WERI-Rb-1 (cell line): ENCODE results near the gene SIGLEC1.

Experiments
- DNase-seq: peaks from one replicate; pipeline ENCODE4 v3.0.0-alpha.2; 2020
- H3K27ac ChIP-seq: fragments of 250-450 bp; sonication (Bioruptor Pico); 2 replicates; pipeline ENCODE4 v1.5.1; 2020; ENCODE audit warnings: mild to moderate bottlenecking, moderate library complexity
- H3K27me3 ChIP-seq: fragments of 250-450 bp; sonication (Bioruptor Pico); 2 replicates; pipeline ENCODE4 v1.5.1; 2021; ENCODE audit warnings: mild to moderate bottlenecking, low read depth, moderate library complexity; ENCODE audit not compliant: insufficient read depth, severe bottlenecking
- H3K36me3 ChIP-seq: fragments of 250-450 bp; sonication (Bioruptor Pico); 2 replicates; pipeline ENCODE4 v1.5.1; 2020; ENCODE audit warnings: mild to moderate bottlenecking, moderate library complexity
- H3K4me3 ChIP-seq: 2 replicates; pipeline ENCODE4 v1.5.1; 2011; ENCODE audit warnings: low read depth, mild to moderate bottlenecking, control low read depth, low read length
- H3K9me3 ChIP-seq: fragments of 250-450 bp; sonication (Bioruptor Pico); 2 replicates; pipeline ENCODE4 v1.5.1; 2021; ENCODE audit warnings: mild to moderate bottlenecking, moderate library complexity; ENCODE audit not compliant: severe bottlenecking
- CTCF ChIP-seq: IDR thresholded peaks from 2 replicates; pipeline ENCODE4 v1.5.1; 2011; ENCODE audit warnings: low read depth, mild to moderate bottlenecking, control low read depth, inconsistent platforms, low read length

Gene SIGLEC1

DNA sequence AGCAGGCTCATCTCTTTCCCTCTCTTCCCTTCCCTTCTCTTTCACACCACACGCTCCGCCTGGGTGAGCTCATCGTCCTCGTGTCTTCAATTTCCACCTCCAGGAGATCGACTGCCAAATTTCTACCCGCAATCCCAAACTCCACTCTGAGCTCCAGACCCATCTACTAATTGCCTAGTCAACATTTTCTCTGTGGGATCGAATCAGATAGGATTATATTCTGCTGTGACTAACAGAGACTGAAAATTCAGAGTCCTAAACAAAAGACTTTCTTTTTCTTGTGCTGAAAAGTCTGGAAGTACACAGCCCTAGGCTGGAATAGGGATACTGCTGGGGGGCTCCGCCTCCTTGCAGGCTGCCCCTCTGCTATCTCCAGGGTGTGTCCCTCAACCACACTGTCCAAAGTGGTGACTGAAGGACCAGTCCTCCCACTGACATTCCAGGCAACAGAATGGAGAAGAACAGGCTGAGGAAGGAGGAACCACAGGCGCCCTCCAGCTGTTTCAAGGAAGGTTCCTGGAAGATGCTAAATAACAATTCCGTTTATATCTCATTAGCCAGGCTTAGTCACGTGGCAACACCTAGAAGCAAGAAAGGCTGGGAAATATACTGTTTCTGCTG lies 15.1 kb upstream of the SIGLEC1 start:
- no peaks in the 10 kb centered on the region for H3K27me3 ChIP-seq

DNA sequence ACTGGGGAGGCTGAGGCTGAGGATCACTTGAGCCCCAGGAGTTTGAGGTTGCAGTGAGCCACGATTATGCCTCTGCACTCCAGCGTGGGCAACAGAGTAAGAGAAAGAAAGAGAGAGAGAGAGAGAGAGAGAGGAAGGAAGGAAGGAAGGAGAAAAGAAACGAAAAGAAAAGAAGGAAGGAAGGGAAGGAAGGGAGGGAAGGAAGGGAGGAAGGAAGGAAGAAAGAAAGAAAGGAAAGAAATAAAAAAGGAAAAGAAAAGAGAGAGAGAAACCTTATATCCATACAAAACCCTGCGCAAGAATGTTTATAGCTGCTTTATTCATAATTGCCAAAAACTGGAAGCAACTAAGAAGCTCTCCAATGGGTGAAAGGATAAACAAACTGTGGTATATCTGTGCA lies 12.0 kb upstream of the SIGLEC1 start:
- H3K27me3 ChIP-seq, result no peaks in the 10 kb centered on the region
- TF ChIP-seq CTCF, result no peak

More for the DNA sequence above, 15.1 kb upstream of the SIGLEC1 start:
- no peaks in the 10 kb centered on the region for H3K9me3 ChIP-seq
- H3K36me3 ChIP-seq, result no peaks in the 10 kb centered on the region
- DNase-seq, result no peak
- no peak overlapping the region for H3K27ac ChIP-seq
- H3K4me3 ChIP-seq, result no peak overlapping the region
- TF ChIP-seq CTCF, result no peak

GRCh38 chr20:3723284-3723683 lies 10.9 kb upstream of the SIGLEC1 start:
- Histone ChIP-seq H3K9me3 (no peaks in the 10 kb centered on the region), H3K36me3 (no peaks in the 10 kb centered on the region), H3K4me3 (no peak overlapping the region), H3K27me3 (no peaks in the 10 kb centered on the region), H3K27ac (no peak overlapping the region)
- TF ChIP-seq CTCF, result no peak
- DNase-seq, result no peak

More for the DNA sequence above, 12.0 kb upstream of the SIGLEC1 start:
- Histone ChIP-seq H3K36me3 (no peaks in the 10 kb centered on the region), H3K9me3 (no peaks in the 10 kb centered on the region), H3K27ac (no peak overlapping the region), H3K4me3 (no peak overlapping the region)
- DNase-seq, result no peak

DNA sequence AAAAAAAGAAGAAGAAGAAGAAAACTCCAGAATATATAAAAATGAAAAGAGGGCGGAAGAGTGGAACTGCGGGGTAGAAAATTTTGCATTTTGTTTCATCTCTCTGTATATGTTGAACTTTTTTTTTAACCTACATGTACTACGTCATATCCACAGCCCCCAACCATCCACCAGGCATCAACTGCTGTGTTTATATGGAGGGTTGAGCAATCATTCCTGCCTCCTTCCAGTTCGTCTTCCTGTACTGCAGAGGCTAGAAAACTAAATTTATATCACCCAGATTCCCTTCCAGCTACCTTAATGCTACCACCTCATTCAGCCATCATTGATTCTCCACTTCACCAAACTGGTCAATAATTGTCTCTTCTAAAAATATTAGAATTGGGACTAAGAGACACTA lies 9.5 kb upstream of the SIGLEC1 start:
- DNase-seq, result no peak
- H3K27ac ChIP-seq, result no peak overlapping the region
- H3K36me3 ChIP-seq, result no peaks in the 10 kb centered on the region
- TF ChIP-seq CTCF, result no peak
- H3K27me3 ChIP-seq, result no peaks in the 10 kb centered on the region
- H3K4me3 ChIP-seq, result no peak overlapping the region
- no peaks in the 10 kb centered on the region for H3K9me3 ChIP-seq

GRCh38 chr20:3720626-3721025 lies 8.2 kb upstream of the SIGLEC1 start:
- no peak overlapping the region for H3K27ac ChIP-seq
- no peak overlapping the region for H3K4me3 ChIP-seq
- no peak for TF ChIP-seq CTCF
- no peaks in the 10 kb centered on the region for H3K36me3 ChIP-seq
- H3K27me3 ChIP-seq, result no peaks in the 10 kb centered on the region
- DNase-seq, result no peak
- no peaks in the 10 kb centered on the region for H3K9me3 ChIP-seq

- no peak for TF ChIP-seq CTCF
- Histone ChIP-seq H3K4me3 (no peak overlapping the region), H3K9me3 (no peaks in the 10 kb centered on the region), H3K27ac (no peak overlapping the region), H3K27me3 (no peaks in the 10 kb centered on the region), H3K36me3 (no peaks in the 10 kb centered on the region)
- DNase-seq, result no peak
Measured at GRCh38 chr20:3720068-3720467, 7.7 kb upstream of the SIGLEC1 start.
